K562 (cell line): ENCODE results near the gene SUPT3H. TPM values are rescaled to one million over a fixed set of nuclear protein-coding genes. Genes with fewer than 3 reads are reported as not detected.

Experiments
- CC2D1A ChIP-seq: fragments of 450-650 bp; IDR thresholded peaks from 2 replicates; pipeline ENCODE4 v1.6.1; 2017; ENCODE audit warnings: mild to moderate bottlenecking
- ELF4 ChIP-seq: fragments of 450-650 bp; formaldehyde crosslinking; IDR thresholded peaks from 2 replicates; pipeline ENCODE4 v1.4.0; 2022; ENCODE audit warnings: missing genetic modification characterization
- ETS2 ChIP-seq: IDR thresholded peaks from 2 replicates; pipeline ENCODE4 v1.6.1; 2016; ENCODE audit warnings: borderline replicate concordance, missing genetic modification characterization, mild to moderate bottlenecking, moderate library complexity, missing compliant biosample characterization; ENCODE audit not compliant: poor library complexity, severe bottlenecking
- KDM1A ChIP-seq, 2 experiments: fragments of 450-650 bp; IDR thresholded peaks; 2 replicates each; pipeline ENCODE4 v1.6.1; 2016; ENCODE audit warnings: mild to moderate bottlenecking in 2 of 2
- LEF1 ChIP-seq: fragments of 450-650 bp; IDR thresholded peaks from 2 replicates; pipeline ENCODE4 v1.6.1; 2016; ENCODE audit warnings: mild to moderate bottlenecking
- MCM5 ChIP-seq: fragments of 450-650 bp; IDR thresholded peaks from 2 replicates; pipeline ENCODE4 v1.6.1; 2016; ENCODE audit warnings: low read depth
- PTBP1 ChIP-seq: fragments of 200-400 bp; formaldehyde crosslinking; IDR thresholded peaks from 2 replicates; pipeline ENCODE4 v1.6.1; 2017; ENCODE audit warnings: low read depth, low read length
- SREBF2 ChIP-seq: sonication (generic); formaldehyde crosslinking; IDR thresholded peaks from 2 replicates; pipeline ENCODE4 v1.4.0; 2020; ENCODE audit warnings: mild to moderate bottlenecking, missing genetic modification reagents
- STAG1 ChIP-seq: sonication (generic); formaldehyde crosslinking; IDR thresholded peaks from 2 replicates; pipeline ENCODE4 v1.5.0; 2020; ENCODE audit warnings: missing genetic modification reagents, borderline replicate concordance
- XRCC5 ChIP-seq: fragments of 200-400 bp; formaldehyde crosslinking; IDR thresholded peaks from 2 replicates; pipeline ENCODE4 v1.6.1; 2017; ENCODE audit warnings: low read depth, mild to moderate bottlenecking, low read length
- ZSCAN32 ChIP-seq: fragments of 450-650 bp; formaldehyde crosslinking; IDR thresholded peaks from 2 replicates; pipeline ENCODE4 v1.4.0; 2020; ENCODE audit warnings: mild to moderate bottlenecking, moderate library complexity
- polyA plus RNA-seq, 8 experiments: library from polyadenylated mRNA; depleted of rRNA in 4 of 8; stranded (reverse) in 5 of 8; unstranded in 3 of 8; fragments of >200 nt; fragmentation: Nextera tagmentation in 2 of 8; fragmentation: Illumina TruSeq in 1 of 8; extraction: Ambion mirVana in 2 of 8; extraction: Trizol in 1 of 8; gene quantifications; 2 replicates each; pipeline versions ENCODE4 v1.2.1 to v1.2.3, GENCODE V29; 2011 to 2014; ENCODE audit warnings: inconsistent platforms in 1 of 8, missing spikeins in 1 of 8
- total RNA-seq, 7 experiments: library from RNA; depleted of rRNA in 6 of 7; stranded (reverse); fragments of >200 nt in 6 of 7; fragmentation: Illumina TruSeq in 2 of 7; extraction: Trizol in 2 of 7; gene quantifications; 2 replicates each; pipeline versions ENCODE4 v1.2.1 to v1.2.3, GENCODE V29; 2011 to 2021; ENCODE audit warnings: low replicate concordance in 1 of 7
- TF ChIP-seq, protein P1 (sequence below), 2 experiments: fragments of 450-650 bp in 1 of 2; sonication (generic) in 1 of 2; formaldehyde crosslinking in 1 of 2; IDR thresholded peaks; 2 replicates each; pipeline versions ENCODE4 v1.7.1 to v1.9.0; 2016 to 2022; ENCODE audit warnings: inconsistent platforms in 1 of 2, mild to moderate bottlenecking in 1 of 2, missing genetic modification reagents in 1 of 2
- TF ChIP-seq, protein P2 (sequence below): fragments of 250-450 bp; sonication (Bioruptor Pico); IDR thresholded peaks from 2 replicates; pipeline ENCODE4 v1.5.0; 2020; ENCODE audit warnings: mild to moderate bottlenecking
- TF ChIP-seq, protein P3 (sequence below): sonication (generic); formaldehyde crosslinking; IDR thresholded peaks from 2 replicates; pipeline ENCODE4 v1.8.1; 2023; ENCODE audit warnings: mild to moderate bottlenecking, missing genetic modification reagents
- TF ChIP-seq, protein P4 (sequence below), 3 experiments: fragments of 200-800 bp in 1 of 3; sonication (Bioruptor generic) in 1 of 3; sonication (generic) in 1 of 3; formaldehyde crosslinking in 1 of 3; IDR thresholded peaks; 2 replicates each; pipeline versions ENCODE4 v1.6.1 to v1.8.0; 2016 to 2022; ENCODE audit warnings: mild to moderate bottlenecking in 2 of 3, missing compliant biosample characterization in 2 of 3, missing genetic modification characterization in 2 of 3, missing genetic modification reagents in 1 of 3

The SUPT3H gene
- total and polyA plus RNA-seq, 9 of the 15 experiments (the other 6 are each of a cell fraction or from before 2014, with no cell fraction given), result 7.2 to 16.3 (median 11.9) TPM

DNA sequence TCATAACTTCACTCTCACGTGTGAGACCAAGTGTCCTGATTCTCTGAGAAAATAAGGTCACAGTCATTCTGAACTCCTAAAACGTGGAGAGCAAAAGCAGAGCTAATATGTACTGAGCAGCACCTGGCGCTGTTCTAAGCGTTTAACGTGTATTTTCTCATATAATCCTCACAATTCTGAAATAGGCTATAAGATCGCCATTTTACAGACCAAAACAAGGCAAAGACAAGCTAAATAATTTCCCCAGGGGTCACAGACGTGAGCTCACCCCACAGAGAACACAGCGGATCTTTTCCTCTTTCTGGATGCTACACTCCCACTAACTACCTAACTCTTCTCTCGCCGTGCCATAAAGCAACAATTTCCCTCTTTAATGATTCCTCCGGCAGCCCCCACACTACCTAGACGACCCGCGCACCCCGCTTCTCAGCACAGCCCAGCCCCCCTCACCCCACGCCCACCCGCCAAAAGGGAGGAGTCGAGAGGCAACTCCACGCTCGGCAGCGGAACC, 636 bp downstream of the SUPT3H start (continued):
- TF ChIP-seq, protein P1, sequence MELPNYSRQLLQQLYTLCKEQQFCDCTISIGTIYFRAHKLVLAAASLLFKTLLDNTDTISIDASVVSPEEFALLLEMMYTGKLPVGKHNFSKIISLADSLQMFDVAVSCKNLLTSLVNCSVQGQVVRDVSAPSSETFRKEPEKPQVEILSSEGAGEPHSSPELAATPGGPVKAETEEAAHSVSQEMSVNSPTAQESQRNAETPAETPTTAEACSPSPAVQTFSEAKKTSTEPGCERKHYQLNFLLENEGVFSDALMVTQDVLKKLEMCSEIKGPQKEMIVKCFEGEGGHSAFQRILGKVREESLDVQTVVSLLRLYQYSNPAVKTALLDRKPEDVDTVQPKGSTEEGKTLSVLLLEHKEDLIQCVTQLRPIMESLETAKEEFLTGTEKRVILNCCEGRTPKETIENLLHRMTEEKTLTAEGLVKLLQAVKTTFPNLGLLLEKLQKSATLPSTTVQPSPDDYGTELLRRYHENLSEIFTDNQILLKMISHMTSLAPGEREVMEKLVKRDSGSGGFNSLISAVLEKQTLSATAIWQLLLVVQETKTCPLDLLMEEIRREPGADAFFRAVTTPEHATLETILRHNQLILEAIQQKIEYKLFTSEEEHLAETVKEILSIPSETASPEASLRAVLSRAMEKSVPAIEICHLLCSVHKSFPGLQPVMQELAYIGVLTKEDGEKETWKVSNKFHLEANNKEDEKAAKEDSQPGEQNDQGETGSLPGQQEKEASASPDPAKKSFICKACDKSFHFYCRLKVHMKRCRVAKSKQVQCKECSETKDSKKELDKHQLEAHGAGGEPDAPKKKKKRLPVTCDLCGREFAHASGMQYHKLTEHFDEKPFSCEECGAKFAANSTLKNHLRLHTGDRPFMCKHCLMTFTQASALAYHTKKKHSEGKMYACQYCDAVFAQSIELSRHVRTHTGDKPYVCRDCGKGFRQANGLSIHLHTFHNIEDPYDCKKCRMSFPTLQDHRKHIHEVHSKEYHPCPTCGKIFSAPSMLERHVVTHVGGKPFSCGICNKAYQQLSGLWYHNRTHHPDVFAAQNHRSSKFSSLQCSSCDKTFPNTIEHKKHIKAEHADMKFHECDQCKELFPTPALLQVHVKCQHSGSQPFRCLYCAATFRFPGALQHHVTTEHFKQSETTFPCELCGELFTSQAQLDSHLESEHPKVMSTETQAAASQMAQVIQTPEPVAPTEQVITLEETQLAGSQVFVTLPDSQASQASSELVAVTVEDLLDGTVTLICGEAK (IDR thresholded peaks at IDR 0.05), result peak; percentile 63
- TF ChIP-seq, protein P1 (CRISPR knock-in tag; IDR thresholded peaks at IDR 0.05), result no peak
- 0 out of 2 replicates have a peak, but pooled peaks have one; percentile 8 for TF ChIP-seq CC2D1A
- TF ChIP-seq, protein P2, sequence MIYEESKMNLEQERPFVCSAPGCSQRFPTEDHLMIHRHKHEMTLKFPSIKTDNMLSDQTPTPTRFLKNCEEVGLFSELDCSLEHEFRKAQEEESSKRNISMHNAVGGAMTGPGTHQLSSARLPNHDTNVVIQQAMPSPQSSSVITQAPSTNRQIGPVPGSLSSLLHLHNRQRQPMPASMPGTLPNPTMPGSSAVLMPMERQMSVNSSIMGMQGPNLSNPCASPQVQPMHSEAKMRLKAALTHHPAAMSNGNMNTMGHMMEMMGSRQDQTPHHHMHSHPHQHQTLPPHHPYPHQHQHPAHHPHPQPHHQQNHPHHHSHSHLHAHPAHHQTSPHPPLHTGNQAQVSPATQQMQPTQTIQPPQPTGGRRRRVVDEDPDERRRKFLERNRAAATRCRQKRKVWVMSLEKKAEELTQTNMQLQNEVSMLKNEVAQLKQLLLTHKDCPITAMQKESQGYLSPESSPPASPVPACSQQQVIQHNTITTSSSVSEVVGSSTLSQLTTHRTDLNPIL (CRISPR knock-in tag), result no peak
- TF ChIP-seq PTBP1, result no peak
- no peak for TF ChIP-seq SREBF2 (CRISPR knock-in tag)
- no peak; a peak in 1 of 4 replicates for TF ChIP-seq KDM1A (IDR thresholded peaks at IDR 0.05)
- TF ChIP-seq XRCC5, result no peak
- no peak for TF ChIP-seq STAG1 (CRISPR knock-in tag)
- TF ChIP-seq, protein P3, sequence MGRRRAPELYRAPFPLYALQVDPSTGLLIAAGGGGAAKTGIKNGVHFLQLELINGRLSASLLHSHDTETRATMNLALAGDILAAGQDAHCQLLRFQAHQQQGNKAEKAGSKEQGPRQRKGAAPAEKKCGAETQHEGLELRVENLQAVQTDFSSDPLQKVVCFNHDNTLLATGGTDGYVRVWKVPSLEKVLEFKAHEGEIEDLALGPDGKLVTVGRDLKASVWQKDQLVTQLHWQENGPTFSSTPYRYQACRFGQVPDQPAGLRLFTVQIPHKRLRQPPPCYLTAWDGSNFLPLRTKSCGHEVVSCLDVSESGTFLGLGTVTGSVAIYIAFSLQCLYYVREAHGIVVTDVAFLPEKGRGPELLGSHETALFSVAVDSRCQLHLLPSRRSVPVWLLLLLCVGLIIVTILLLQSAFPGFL (CRISPR knock-in tag), result no peak
- TF ChIP-seq ELF4, result peak; percentile 64; the same call in 1 of the 2 replicates
- TF ChIP-seq ETS2 (tag), result no peak
- no peak for TF ChIP-seq MCM5
- TF ChIP-seq, protein P4, sequence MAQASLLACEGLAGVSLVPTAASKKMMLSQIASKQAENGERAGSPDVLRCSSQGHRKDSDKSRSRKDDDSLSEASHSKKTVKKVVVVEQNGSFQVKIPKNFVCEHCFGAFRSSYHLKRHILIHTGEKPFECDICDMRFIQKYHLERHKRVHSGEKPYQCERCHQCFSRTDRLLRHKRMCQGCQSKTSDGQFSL (CRISPR knock-in tag; IDR thresholded peaks at IDR 0.05), result no peak
- TF ChIP-seq, protein P4 (tag; IDR thresholded peaks at IDR 0.05), result no peak
- TF ChIP-seq ZSCAN32 (CRISPR knock-in tag), result no peak
- TF ChIP-seq LEF1, result no peak
